Cardiac fibroblast (primary cell): Measurements from ENCODE around the gene LHCGR.

Experiments
- DNase-seq, 2 donors: peaks; one replicate each; pipeline versions ENCODE4 v3.0.0 to v3.0.0-alpha.2; 2010; ENCODE audit warnings: low read depth in 2 of 2
- H3K4me3 ChIP-seq, 2 donors: replicated peaks in 1 of 2; 1 replicate in 1 of 2; 2 replicates in 1 of 2; pipeline ENCODE4 v1.5.1; 2011; ENCODE audit warnings: low read depth in 2 of 2, low read length in 2 of 2, mild to moderate bottlenecking in 2 of 2, moderate library complexity in 1 of 2
- TF ChIP-seq, protein P1 (sequence below): IDR thresholded peaks from one replicate; pipeline ENCODE4 v1.5.1; 2011; ENCODE audit warnings: low read depth, mild to moderate bottlenecking, low read length, inconsistent platforms

The LHCGR gene

DNA sequence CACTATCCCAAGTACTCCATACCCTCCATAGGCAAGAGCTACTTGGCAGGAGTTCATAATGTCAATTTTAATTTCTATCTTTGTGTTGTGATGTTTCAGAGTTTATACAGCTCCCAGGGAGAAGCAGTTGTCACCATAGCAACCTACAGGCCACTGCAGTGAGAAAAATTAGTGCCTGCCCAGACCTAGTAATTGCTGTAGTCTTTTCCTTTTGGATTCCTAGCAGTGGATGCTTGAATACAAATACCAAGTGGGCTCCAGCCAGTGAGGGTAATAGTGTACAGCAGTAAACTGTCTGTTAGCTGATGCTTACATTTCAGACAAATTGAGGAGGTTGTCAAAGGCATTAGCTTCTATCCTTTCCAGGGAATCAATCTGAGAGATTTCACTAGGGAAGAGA, 26.7 kb downstream of the LHCGR start:
- no peak for DNase-seq
- TF ChIP-seq, protein P1, sequence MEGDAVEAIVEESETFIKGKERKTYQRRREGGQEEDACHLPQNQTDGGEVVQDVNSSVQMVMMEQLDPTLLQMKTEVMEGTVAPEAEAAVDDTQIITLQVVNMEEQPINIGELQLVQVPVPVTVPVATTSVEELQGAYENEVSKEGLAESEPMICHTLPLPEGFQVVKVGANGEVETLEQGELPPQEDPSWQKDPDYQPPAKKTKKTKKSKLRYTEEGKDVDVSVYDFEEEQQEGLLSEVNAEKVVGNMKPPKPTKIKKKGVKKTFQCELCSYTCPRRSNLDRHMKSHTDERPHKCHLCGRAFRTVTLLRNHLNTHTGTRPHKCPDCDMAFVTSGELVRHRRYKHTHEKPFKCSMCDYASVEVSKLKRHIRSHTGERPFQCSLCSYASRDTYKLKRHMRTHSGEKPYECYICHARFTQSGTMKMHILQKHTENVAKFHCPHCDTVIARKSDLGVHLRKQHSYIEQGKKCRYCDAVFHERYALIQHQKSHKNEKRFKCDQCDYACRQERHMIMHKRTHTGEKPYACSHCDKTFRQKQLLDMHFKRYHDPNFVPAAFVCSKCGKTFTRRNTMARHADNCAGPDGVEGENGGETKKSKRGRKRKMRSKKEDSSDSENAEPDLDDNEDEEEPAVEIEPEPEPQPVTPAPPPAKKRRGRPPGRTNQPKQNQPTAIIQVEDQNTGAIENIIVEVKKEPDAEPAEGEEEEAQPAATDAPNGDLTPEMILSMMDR = no peak

DNA sequence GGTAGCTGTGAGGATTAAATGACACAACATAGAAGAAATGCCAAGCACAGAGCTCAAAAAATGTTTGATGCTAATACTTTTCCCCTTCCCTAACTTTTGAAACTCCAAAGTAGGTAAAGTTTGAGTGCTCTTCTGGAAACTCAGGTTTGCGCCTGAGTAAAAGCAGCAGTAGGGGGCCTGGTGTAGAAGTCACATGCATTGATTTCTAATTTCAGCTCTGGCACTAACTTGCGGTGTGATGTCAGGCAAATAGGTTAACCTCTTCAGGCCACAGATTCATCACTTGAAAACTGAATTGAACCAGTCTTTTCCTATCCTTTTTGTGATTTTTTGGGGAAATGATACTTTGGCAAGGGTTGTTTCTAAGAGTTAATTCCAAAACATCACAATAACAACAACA, 27.2 kb downstream of the LHCGR start:
- no peak overlapping the region for H3K4me3 ChIP-seq
- DNase-seq = no peak
- TF ChIP-seq, protein P1 = no peak

More for the DNA sequence above, 26.7 kb downstream of the LHCGR start:
- H3K4me3 ChIP-seq = no peak overlapping the region

DNA sequence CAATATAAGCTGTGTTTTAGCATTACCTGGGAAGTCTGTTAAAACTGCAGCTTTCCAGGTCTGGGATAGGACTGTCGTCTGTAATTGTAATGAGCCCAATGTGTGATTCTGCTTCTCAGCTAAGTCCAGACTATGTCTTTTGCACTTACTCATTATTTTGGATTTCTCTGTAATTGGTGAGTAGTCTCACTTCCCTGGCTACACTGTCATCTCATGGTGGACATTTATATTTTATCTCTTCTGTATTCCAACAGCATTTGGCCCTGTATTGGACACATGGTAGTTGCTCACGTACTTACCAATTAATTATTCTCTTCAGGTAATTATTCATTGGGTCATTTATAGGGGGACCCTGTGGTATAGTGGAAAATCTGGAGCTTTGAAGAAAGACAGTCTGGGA, 28.0 kb downstream of the LHCGR start:
- TF ChIP-seq, protein P1 = peak; percentile 12
- no peak overlapping the region for H3K4me3 ChIP-seq
- peak; percentile 51 to 55 for DNase-seq

DNA sequence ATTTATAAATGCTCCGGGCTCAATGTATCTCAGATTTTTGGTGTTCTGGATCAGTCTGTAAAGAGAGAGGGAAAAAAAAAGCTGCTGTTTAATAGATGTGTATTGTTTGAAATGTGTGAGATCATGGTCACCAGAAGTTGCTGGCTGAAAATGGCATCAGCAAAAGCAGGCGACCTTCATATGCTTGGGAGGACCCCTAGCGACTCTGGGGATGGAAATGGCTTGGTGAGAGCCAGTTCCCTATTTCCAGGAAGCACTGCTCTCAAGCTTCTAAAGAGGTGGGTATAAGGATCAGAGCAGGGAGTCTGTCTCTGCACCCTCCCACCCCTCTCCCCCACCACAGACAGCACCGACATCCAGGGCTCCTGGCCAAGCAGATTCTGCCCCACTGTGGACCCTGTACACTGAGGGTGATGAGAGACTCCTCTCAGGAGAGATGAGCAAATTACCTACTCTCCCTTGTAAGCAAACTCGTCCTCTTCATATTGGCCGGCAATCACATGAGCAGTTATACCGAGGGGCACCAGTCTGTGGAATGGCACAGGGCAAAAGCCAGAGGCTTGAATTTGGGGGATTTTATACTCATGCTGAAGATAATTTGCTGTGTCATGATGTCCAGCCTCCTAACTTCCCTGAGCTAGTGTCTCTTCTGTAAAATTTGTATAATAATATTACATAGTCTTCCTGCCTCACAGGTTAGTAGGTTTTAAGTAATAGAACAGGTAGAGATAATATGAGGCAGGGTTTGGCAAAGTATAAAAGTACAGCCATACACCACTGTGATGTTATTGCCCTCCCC, 29.6 kb downstream of the LHCGR start:
- TF ChIP-seq, protein P1 = no peak
- DNase-seq = peak in 1 of 2 donors; percentile 23
- no peak overlapping the region for H3K4me3 ChIP-seq

DNA sequence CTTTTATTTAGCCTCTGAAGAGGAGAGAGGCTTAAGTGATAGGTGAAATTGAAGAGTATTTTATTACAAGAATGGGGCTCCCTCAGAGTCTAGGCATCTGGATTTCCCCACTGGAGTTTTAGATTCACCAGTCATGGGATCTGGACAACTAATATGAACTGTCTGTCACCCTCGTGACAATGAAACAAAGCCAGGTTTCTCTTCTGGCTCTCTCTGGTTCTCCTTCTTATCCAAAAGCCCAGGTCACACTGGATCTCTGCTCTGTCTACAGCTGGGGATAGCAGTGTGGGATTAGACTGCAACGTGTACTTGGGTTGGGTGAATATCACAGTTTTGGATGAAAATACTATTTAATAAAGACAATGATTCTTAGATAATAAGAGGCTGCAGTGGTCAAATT, 31.2 kb downstream of the LHCGR start:
- no peak overlapping the region for H3K4me3 ChIP-seq
- TF ChIP-seq, protein P1 = no peak
- DNase-seq = no peak

DNA sequence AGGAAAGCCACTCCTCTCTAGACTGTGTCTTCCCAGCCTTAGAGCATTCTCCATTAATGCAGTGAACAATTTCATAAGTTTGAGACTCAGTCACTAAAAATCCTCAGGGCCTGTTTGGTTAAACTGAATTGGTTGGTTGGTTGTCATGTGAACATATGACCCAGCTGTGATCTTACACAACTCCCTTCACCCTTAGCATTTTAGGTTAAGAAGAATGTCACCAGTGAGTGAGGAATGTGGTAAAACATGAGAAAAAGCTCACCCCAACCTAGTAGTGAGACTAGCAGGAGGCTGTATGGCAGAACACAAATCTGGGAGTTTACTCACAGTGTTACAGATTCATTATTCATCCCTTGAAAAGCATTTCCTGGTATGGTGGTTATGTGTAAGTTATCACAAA, 32.4 kb downstream of the LHCGR start:
- TF ChIP-seq, protein P1 = no peak
- DNase-seq = peak; percentile 87 to 94
- H3K4me3 ChIP-seq = no peak overlapping the region

DNA sequence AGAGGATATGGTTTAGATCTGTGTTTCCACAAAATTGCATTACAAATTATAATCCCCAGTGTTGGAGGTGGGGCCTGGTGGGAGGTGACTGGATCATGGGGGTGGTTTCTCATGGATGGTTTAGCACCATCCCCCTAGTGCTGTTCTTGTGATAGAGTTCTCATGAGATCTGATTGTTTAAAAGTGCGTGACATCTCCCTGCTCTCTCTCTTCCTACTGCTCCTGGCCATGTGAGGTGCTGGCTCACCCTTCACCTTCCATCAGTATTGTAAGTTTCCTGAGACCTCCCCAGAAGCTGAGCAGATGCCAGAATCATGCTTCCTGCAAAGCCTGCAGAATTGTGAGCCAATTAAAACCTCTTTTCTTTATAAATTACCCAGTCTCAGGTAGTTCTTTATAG, 33.1 kb downstream of the LHCGR start:
- no peak overlapping the region for H3K4me3 ChIP-seq
- DNase-seq = no peak
- TF ChIP-seq, protein P1 = no peak
